Measurements from ENCODE around the gene HSPB7. TPM values are rescaled to one million over a fixed set of nuclear protein-coding genes. Genes with fewer than 3 reads are reported as not detected.
"Not testable (repeated sequence)": the region's sequence is repeated elsewhere in the genome, so short reads cannot be mapped to it uniquely, and the experiment has no call there.

HSPB7 gene
- total RNA-seq (2014; rRNA removed; shearing (Covaris generic)) = not detected in 2 replicates
- polyA plus RNA-seq (2014; cell fraction: nucleus; rRNA removed) = not detected in 2 replicates

DNA sequence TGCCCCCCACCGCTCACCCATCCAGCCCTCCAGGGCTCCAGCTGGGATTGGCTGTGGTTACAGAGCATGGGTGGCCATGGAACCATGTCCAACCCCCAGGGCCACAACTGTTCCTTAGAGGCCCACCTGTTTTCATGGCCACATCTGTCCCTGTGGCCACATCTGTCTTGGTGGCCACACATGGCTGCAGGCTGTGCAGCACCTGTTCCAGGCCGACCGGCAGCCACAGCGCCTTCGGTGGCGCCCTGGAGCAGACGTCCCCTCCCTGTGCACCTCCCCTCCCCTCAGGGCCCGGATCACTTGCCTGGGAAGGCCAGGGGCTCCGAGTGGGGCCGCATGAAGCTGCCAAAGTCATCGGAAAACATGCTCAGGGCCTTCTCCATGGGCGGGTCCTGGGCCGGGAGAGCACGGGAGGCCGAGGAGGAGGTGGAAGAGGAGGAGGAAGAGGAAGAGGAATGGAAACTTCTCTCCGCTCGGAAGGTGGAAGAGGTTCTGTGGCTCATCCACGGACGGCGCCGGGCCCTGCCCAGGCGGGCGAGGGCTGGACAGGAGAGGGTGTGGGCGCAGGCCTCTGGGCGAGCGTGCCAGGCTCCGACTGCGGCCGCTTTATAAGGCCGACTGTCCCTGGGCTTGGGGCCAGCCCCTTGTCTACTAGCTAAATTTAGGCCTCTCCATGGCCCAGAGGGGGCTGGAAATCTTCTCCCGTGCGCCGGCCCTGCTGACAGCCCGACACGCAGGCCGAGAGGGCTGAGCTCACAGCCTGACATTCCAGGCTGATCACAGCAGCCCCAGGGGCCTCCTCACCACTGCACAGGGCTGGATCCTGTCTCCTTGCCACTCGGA lies at the start of gene HSPB7:
Gene HSPB7 (minus strand): TSS at position 583 of the 843 bp plus-strand sequence. CDS start 80 bp downstream, at position 503.
- DNase-seq (ENCODE audit: extremely low read depth, low read depth) = no peak

DNA sequence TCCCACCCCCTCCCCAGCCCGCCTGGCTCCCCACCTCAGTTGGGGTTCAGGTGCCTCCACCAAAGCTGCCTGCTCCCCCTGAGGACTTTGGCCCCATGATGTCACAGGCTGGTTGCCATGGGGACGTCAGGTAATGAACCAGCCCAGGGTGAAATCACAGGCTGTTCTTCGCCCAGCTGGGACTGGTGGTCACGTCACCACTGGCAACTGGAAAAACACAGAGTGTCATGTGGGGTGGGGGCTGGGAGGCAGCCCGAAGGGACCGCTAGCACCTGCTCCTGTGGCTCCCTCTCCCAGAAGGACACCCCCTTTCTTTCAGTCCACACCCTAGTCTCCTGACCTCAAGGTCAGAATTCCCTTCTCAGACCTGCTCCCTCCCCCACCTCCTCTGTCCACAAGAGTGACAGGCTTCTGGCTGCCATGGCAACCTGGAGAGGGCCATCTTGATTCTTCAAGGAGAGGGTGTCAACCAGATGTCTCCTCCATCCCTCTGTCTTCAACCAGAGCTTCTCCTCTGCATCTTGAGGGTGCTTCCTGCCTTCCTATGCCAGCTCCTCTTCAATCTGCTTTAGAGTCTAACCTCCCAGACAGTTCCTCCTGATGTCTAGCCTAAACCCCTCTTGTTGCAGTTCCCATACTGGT lies 49.4 kb upstream of the HSPB7 start:
- DNase-seq (ENCODE audit: extremely low read depth, low read depth) = no peak

GRCh38 chr1:16066245-16066644 lies 48.4 kb upstream of the HSPB7 start:
- DNase-seq (ENCODE audit: extremely low read depth, low read depth) = no peak

- DNase-seq (ENCODE audit: extremely low read depth, low read depth) = no peak
Measured at GRCh38 chr1:16065269-16065576, 47.4 kb upstream of the HSPB7 start.

DNA sequence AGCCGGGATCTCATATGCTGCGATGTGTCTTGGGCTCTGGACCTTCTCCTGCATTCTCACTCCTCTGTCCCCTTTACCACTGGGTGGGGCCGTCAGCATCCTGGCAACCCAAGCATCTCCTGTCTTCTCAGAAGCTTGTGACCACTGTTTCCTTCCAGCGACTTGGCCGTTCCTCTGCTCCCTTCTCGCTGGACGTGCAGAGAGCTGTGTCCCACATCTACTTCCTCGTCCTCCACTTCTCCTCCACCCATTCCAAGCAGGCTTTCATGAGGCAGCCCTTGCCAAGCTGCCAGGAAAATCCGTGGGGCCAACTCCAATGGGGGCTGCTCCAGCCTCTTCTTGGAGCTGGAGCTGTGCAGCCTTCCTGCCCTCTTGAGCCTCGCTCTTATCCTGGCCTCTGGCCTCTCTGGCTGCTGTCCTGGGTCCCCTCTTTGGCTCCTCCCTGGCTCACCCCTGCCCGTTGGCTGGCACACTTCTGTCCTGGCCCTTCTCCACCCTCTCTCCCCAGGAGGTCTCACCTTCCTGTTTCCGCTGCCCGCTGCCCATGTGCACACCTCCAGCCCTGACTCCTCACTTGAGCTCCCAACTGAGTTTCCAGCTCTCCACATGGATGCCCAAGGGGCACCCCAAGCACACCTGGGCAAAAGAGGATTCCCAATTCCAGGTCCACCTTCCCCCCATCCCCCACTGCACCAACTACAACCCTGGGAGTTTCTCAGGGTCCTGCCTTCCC lies 46.9 kb upstream of the HSPB7 start:
- no peak for DNase-seq (ENCODE audit: extremely low read depth, low read depth)

DNA sequence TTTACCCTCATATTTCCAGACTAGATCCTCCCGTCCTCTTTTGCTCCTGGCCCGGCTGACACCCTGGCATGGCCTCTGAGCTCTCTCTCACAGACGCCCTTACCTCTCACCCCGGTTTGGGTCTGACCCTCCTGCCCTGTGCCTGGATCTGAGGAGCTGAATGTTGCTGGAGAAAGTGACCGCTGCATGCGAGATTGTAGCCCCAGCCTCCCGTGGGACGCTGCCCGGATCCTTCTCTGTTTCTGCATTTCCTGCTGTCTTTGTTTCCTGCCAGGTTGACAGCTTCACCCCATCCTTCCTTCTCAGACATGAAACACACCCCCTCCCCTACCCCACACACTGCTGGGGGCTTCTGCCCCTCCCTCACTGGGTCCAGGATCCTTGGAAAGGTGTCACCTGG lies 46.1 kb upstream of the HSPB7 start:
- DNase-seq (ENCODE audit: extremely low read depth, low read depth) = no peak

- no peak for DNase-seq (ENCODE audit: extremely low read depth, low read depth)
Measured at GRCh38 chr1:16063226-16063829, 45.5 kb upstream of the HSPB7 start.

DNA sequence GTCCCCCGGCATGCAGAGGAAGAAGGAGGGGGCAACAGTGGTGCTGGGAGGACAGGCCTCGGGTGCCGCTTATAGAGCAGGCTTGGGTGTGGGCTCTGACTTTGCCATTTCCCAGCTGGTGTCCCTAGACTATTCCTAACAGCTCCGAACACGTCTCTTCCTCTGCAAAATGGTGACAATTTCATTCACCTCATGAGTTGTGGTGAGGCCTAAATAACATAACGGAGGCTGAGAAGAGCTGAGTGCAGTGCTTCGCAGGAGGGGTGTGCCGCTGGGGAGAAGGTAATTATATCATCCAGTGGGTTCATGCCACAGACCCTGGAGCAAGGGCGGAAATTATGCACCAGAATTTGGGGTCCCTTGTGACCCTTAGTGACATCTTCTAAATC lies 44.8 kb upstream of the HSPB7 start:
- DNase-seq (ENCODE audit: extremely low read depth, low read depth) = not testable (repeated sequence)

- not testable (repeated sequence) for DNase-seq (ENCODE audit: extremely low read depth, low read depth)
Measured at GRCh38 chr1:16061989-16062686, 44.3 kb upstream of the HSPB7 start.

DNA sequence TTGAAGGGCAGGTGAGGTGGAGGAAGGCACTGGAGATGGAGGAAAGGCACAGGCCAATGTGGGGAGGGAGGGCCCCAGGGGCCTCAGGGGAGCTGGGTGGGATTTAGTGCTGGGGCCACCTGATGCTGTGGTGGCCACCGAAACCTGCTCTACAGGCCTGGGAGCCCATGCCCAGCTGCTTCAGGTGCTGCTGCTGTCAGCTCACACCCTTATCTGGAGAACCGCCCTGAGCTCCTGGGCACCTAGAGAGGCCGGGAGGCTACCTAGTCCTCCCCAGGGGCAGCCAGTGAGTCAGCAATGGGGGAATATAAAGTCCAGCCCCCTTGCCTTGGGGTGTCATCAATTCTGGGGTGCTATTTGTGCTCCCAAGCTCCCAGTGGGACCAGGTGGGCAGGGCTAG lies 43.4 kb upstream of the HSPB7 start:
- DNase-seq (ENCODE audit: extremely low read depth, low read depth) = no peak

DNA sequence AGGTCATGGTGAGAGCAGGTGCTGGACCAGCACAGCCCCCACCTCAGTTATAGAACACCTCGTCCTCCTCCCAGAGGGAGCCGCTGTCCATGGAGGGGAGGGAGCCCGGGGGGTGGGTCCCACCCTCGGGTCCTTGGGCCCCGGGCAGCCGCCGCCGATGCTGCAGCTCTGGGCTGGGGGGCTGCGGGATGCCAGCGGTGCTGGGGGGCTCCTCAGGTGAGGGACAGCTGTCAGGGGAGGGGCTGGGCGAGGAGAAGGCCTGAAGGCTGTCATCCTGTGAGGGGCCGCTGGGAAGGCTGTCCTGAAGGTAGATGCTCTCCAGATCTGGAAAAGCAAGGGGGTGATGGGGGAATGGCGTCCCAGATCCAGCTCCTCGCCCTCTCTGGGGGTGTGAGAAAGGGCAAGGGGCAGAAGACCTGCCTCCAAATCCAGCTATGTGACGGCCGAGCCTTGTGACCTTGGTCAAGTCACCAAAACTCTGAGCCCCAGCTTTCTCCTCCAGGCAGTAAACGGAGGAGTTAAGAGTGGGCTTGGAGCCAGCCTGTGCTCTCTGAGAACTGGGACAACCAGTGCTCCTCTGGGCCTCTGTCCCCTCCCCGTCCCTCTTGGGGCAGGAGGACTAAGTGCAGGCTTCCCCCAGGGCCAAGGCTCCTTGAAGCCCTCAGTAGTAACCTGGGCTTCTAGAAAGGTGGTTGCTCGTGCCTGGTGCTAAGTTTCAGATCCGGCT lies 40.7 kb upstream of the HSPB7 start:
- DNase-seq (ENCODE audit: extremely low read depth, low read depth) = not testable (repeated sequence)

DNA sequence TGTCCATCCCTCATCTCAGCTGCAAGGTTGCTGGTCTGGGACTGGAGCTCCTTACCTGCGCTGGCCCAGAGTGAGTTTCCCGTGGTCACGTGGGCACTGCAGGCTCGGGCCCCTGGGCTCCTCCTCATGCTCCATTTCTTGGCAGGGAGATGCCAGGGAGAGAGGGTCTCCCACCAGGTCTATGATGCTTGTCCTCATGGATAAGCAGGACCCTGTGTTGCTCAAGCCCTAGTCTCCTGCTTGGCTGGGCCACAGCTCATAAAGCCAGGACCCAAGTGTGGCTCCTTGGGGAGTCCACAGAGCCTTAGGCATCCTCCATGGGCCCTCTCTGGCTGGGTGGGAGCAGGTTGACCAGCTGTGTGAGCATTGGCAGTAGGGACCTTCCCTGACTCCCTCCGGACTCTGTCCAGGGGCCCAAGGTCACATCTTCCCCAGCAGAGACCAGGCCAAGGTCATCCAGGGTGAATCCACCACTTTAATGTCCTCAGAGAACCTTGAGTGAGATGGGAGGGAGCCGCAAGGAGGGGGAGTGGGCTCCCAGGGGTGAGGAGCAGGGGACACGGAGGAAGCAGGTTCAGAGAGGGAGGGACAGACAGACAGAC lies 39.6 kb upstream of the HSPB7 start:
- DNase-seq (ENCODE audit: extremely low read depth, low read depth) = not testable (repeated sequence)

- not testable (repeated sequence) for DNase-seq (ENCODE audit: extremely low read depth, low read depth)
Measured at GRCh38 chr1:16056521-16056912, 38.7 kb upstream of the HSPB7 start.

DNA sequence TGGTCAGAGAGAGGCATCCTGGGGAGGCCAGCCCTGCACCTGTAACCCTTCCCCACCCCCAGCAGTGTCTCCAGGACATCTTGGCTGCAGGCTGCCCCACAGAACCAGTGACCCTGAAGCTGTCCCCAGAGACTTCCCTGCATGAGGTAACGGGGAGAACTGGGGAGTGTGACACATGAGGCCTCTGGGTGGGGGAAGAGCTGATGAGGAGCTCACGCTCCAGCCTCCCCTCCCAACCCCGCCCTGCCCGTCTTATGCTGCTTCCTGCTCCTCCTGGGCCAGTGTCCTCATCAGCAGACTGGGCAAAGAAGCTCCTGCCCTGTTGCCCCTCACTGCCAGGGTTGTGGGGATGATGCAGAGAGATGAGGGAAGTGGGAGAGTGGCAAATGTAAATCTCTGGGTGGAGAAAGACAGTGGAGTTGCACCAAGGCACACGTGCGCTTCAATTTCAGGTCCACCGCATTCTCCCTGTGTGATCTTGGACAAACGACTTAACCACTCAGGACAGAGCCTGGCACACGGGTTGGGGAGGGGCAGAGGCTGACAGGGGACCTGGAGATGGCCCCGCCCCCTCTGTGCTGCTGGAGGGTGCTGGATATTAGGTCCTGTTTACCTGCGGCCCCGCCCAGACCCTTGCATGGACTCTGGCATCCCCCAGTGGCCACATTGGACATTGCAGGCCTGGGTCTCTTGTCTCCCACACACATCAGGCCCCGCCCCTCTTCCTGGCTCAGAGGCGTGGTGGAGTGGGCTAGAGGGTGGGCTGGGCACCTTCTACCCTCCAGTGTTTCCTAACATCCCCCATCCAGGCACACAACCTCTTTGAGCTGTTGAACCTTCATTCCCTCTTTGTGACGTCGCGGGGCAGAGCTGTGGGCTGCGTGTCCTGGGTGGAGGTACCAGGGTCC lies 38.0 kb upstream of the HSPB7 start:
- peak; percentile 58 for DNase-seq (ENCODE audit: extremely low read depth, low read depth)

- no peak for DNase-seq (ENCODE audit: extremely low read depth, low read depth)
Measured at GRCh38 chr1:16054598-16055540, 37.0 kb upstream of the HSPB7 start.

DNA sequence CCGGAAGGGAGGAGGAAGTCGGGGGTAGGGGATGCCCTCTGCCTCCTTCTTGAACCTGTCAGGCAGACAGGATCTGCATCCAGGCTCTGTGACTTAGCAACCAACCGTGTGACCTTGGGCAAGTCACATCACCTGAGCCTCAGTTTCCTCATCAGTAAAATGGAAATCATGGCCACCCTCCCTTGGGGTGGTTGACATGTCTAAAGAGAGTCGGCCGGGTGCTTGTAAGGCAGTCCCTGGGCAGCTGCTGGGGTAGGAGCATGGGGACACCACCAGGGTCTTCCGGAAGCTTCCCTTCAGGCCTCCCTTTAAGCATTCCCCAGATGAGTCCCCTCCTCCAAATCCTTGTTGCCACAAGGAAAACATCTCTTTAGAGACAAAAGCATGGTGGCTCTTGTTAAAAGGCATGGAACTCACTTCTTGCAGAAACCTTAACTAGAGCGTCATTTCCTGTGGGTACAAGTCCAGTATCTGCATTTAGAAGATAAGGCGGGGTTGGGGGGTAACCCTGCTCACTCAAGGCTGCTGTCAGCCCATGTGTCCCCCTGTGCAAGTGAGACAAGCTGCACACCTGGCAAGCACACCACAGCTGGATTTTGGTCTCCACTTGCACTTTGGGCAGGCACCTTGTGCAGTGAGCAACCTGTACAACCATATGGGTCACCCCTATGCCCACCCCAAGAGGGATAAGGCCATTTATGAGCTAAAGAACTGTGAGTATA lies 36.1 kb upstream of the HSPB7 start:
- DNase-seq (ENCODE audit: extremely low read depth, low read depth) = no peak

GRCh38 chr1:16051949-16052348 lies 34.1 kb upstream of the HSPB7 start:
- not testable (repeated sequence) for DNase-seq (ENCODE audit: extremely low read depth, low read depth)
